GM12891 (cell line): Measurements from ENCODE around the gene DYSF.

Experiments
- POLR2AphosphoS5 ChIP-seq: IDR thresholded peaks from 2 replicates; pipeline ENCODE4 v1.6.1; 2011; ENCODE audit warnings: low read depth, low read length, control low read depth
- TAF1 ChIP-seq: IDR thresholded peaks from 2 replicates; pipeline ENCODE4 v1.6.1; 2011; ENCODE audit warnings: low read depth, low read length, control low read depth

DNA sequence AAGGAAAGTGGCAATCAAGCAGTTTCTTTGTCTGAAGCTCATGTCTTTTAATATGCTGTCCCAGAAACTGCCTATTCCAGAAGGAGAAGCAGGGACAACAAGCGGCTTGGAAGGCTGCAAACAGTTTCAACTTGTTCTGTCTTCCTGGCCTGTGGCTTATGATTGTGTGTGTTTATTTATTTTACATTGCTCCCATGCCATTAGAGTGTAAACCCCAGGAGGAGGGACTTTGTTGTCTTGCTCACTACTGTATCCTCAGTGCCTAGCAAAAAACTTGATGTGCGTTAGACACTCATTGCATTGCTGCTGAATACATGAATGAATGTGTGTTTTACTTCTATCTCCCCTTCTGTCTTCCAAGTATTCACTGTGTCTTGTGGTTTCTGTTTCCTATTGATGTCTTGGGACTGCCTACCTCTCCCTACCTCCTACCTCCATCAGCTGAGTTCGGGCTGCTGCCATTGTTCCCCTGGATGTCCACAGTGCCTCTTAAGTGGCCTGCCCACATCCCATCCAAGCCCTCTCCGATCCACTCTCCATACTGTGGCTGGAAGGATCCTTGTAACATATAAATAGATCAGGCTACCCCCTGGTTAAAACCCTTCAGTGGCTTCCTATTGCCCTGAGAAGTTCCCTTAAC, 261.4 kb downstream of the DYSF start:
- TF ChIP-seq POLR2AphosphoS5 (no peak), TAF1 (no peak)
